H1 (cell line): ENCODE data around the gene ADGRB3. TPM values are rescaled to one million over a fixed set of nuclear protein-coding genes. Genes with fewer than 3 reads are reported as not detected.

Experiments used
- CTCF ChIA-PET: fragments of 300-600 bp; sonication (Branson Sonifier 250); formaldehyde crosslinking; loops from one replicate; lab custom pipeline; 2021; ENCODE audit not compliant: partially characterized antibody; lab: Charles Lee
- POLR2A ChIA-PET: fragments of 300-600 bp; sonication (Branson Sonifier 250); formaldehyde crosslinking; loops from one replicate; lab custom pipeline; 2021; ENCODE audit warnings: inconsistent platforms; ENCODE audit not compliant: partially characterized antibody; lab: Charles Lee
- DNase-seq, 2 experiments: peaks; one replicate each; pipeline versions ENCODE4 v3.0.0 to v3.0.0-alpha.2; 2010 to 2022; ENCODE audit warnings: low spot score in 2 of 2, low read depth in 1 of 2, mixed read lengths in 1 of 2
- FAIRE-seq: peaks from 2 replicates; lab custom pipeline; 2011; peaks lifted over from hg19 to GRCh38; lab: Jason Lieb, UNC
- H2AFZ ChIP-seq: 2 replicates; pipeline ENCODE4 v1.8.1; 2012; ENCODE audit warnings: low read length, inconsistent platforms
- H2AK5ac ChIP-seq: 2 replicates; pipeline ENCODE4 v1.6.1; 2013; ENCODE audit warnings: low read depth, low read length
- H2BK120ac ChIP-seq: replicated peaks from 2 replicates; pipeline ENCODE3; 2013; ENCODE audit warnings: low read depth, low read length, inconsistent platforms
- H2BK12ac ChIP-seq: 2 replicates; pipeline ENCODE4 v1.6.1; 2013; ENCODE audit warnings: low read depth, low read length
- H2BK15ac ChIP-seq: 2 replicates; pipeline ENCODE4 v1.6.1; 2013; ENCODE audit warnings: low read length
- H2BK20ac ChIP-seq: 2 replicates; pipeline ENCODE4 v1.6.1; 2013; ENCODE audit warnings: low read length
- H2BK5ac ChIP-seq: 2 replicates; pipeline ENCODE4 v1.6.1; 2013; ENCODE audit warnings: low read depth, low read length
- H3K14ac ChIP-seq: 2 replicates; pipeline ENCODE4 v1.6.1; 2013; ENCODE audit warnings: inconsistent platforms; ENCODE audit not compliant: insufficient read length
- H3K18ac ChIP-seq: 2 replicates; pipeline ENCODE4 v1.6.1; 2013; ENCODE audit warnings: low read length; ENCODE audit errors: extremely low read depth
- H3K23ac ChIP-seq: 2 replicates; pipeline ENCODE4 v1.6.1; 2013; ENCODE audit warnings: inconsistent platforms; ENCODE audit not compliant: insufficient read length
- H3K23me2 ChIP-seq: 2 replicates; pipeline ENCODE4 v1.6.1; 2013; ENCODE audit warnings: low read depth, low read length
- H3K27ac ChIP-seq: 2 replicates; pipeline ENCODE4 v1.6.1; 2011; ENCODE audit warnings: low read depth, low read length, inconsistent platforms
- H3K27me3 ChIP-seq, 4 experiments: replicated peaks in 1 of 4; 1 replicate in 1 of 4; 2 replicates in 3 of 4; pipeline versions ENCODE4 v1.6.1 to v1.8.1; 2011 to 2013; ENCODE audit warnings: low read length in 3 of 4, mild to moderate bottlenecking in 3 of 4, inconsistent platforms in 2 of 4, mixed read lengths in 2 of 4, moderate library complexity in 1 of 4; ENCODE audit not compliant: control insufficient read depth in 3 of 4, insufficient read depth in 3 of 4; ENCODE audit errors: extremely low read depth in 1 of 4
- H3K36me3 ChIP-seq, 4 experiments: 2 replicates each; pipeline versions ENCODE4 v1.6.1 to v1.8.1; 2011 to 2013; ENCODE audit warnings: mild to moderate bottlenecking in 4 of 4, low read length in 3 of 4, moderate library complexity in 2 of 4, control low read depth in 1 of 4, inconsistent platforms in 1 of 4; ENCODE audit not compliant: insufficient read depth in 4 of 4, control insufficient read depth in 2 of 4
- H3K4ac ChIP-seq: replicated peaks from 2 replicates; pipeline ENCODE3; 2013; ENCODE audit warnings: low read length, low read depth, mixed read lengths, inconsistent platforms; ENCODE audit not compliant: insufficient read length
- H3K4me1 ChIP-seq, 4 experiments: replicated peaks in 1 of 4; 1 replicate in 1 of 4; 2 replicates in 3 of 4; pipeline versions ENCODE4 v1.6.1 to v1.8.1; 2011 to 2013; ENCODE audit warnings: low read length in 3 of 4, inconsistent platforms in 2 of 4, mixed read lengths in 1 of 4; ENCODE audit not compliant: insufficient read depth in 4 of 4, control insufficient read depth in 3 of 4
- H3K4me2 ChIP-seq, 2 experiments: 2 replicates each; pipeline versions ENCODE4 v1.6.1 to v1.8.1; 2011 to 2013; ENCODE audit warnings: low read depth in 2 of 2, low read length in 2 of 2, control low read depth in 1 of 2, inconsistent platforms in 1 of 2, mild to moderate bottlenecking in 1 of 2; ENCODE audit not compliant: insufficient read depth in 1 of 2
- H3K4me3 ChIP-seq, 4 experiments: fragments of 200-600, 300-600 bp in 1 of 4; sonication (generic), shearing (Covaris generic), sonication (Bioruptor Twin) in 1 of 4; 2 replicates each; pipeline versions ENCODE4 v1.5.1 to v1.8.1; 2011 to 2016; ENCODE audit warnings: low read length in 4 of 4, low read depth in 3 of 4, control low read depth in 2 of 4, inconsistent platforms in 2 of 4, mild to moderate bottlenecking in 2 of 4, mixed read lengths in 1 of 4, moderate library complexity in 1 of 4; ENCODE audit not compliant: insufficient read depth in 2 of 4; ENCODE audit errors: extremely low read depth in 1 of 4
- H3K56ac ChIP-seq: replicated peaks from 2 replicates; pipeline ENCODE3; 2013; ENCODE audit warnings: low read depth, mild to moderate bottlenecking, mixed read lengths, low read length, inconsistent platforms; ENCODE audit not compliant: insufficient read length
- H3K79me1 ChIP-seq: 2 replicates; pipeline ENCODE4 v1.6.1; 2013; ENCODE audit warnings: low read depth, low read length, control low read depth
- H3K79me2 ChIP-seq, 2 experiments: 2 replicates each; pipeline versions ENCODE4 v1.6.1 to v1.8.1; 2012 to 2013; ENCODE audit warnings: low read length in 2 of 2, mild to moderate bottlenecking in 2 of 2, inconsistent platforms in 1 of 2; ENCODE audit not compliant: insufficient read depth in 2 of 2, control insufficient read depth in 1 of 2
- H3K9ac ChIP-seq, 4 experiments: replicated peaks in 1 of 4; 1 replicate in 1 of 4; 2 replicates in 3 of 4; pipeline versions ENCODE4 v1.6.1 to v1.8.1; 2011 to 2013; ENCODE audit warnings: low read depth in 3 of 4, low read length in 3 of 4, control low read depth in 2 of 4, mild to moderate bottlenecking in 2 of 4, moderate library complexity in 2 of 4, inconsistent platforms in 1 of 4; ENCODE audit errors: extremely low read depth in 1 of 4
- H3K9me3 ChIP-seq, 2 experiments: 2 replicates each; pipeline versions ENCODE4 v1.6.1 to v1.8.1; 2012 to 2013; ENCODE audit warnings: mild to moderate bottlenecking in 2 of 2, moderate library complexity in 2 of 2, control low read depth in 1 of 2, inconsistent platforms in 1 of 2, low read depth in 1 of 2, low read length in 1 of 2, mixed read lengths in 1 of 2; ENCODE audit not compliant: insufficient read depth in 2 of 2
- H4K20me1 ChIP-seq, 2 experiments: replicated peaks in 1 of 2; 2 replicates each; pipeline versions ENCODE3 to v1.8.1; 2011 to 2013; ENCODE audit warnings: inconsistent platforms in 2 of 2, low read length in 2 of 2, mild to moderate bottlenecking in 1 of 2; ENCODE audit not compliant: insufficient read depth in 2 of 2, control insufficient read depth in 1 of 2
- H4K5ac ChIP-seq: 2 replicates; pipeline ENCODE4 v1.6.1; 2013; ENCODE audit warnings: low read length, low read depth, mixed read lengths, inconsistent platforms; ENCODE audit not compliant: insufficient read length
- H4K8ac ChIP-seq: 2 replicates; pipeline ENCODE4 v1.8.0; 2013; ENCODE audit warnings: mild to moderate bottlenecking, moderate library complexity, low read length, inconsistent platforms; ENCODE audit not compliant: insufficient read depth; ENCODE audit errors: extremely low read depth
- H4K91ac ChIP-seq: replicated peaks from 2 replicates; pipeline ENCODE3; 2013; ENCODE audit warnings: low read length, mixed read lengths, inconsistent platforms; ENCODE audit not compliant: insufficient read length
- BRCA1 ChIP-seq: IDR thresholded peaks from 2 replicates; pipeline ENCODE4 v1.6.1; 2012; ENCODE audit warnings: low read depth, low read length, improper control_type of control experiment
- CHD2 ChIP-seq: IDR thresholded peaks from 2 replicates; pipeline ENCODE4 v1.6.1; 2012; ENCODE audit warnings: low read length, improper control_type of control experiment
- FOSL1 ChIP-seq: IDR thresholded peaks from 2 replicates; pipeline ENCODE4 v1.6.1; 2011; ENCODE audit warnings: mild to moderate bottlenecking, low read depth, low read length, moderate library complexity; ENCODE audit not compliant: insufficient read depth
- KDM1A ChIP-seq: fragments of 200-600, 300-600 bp; sonication (generic); IDR thresholded peaks from 2 replicates; pipeline ENCODE4 v1.7.1; 2016; ENCODE audit warnings: mild to moderate bottlenecking, low read length, borderline replicate concordance
- SP4 ChIP-seq: IDR thresholded peaks from 2 replicates; pipeline ENCODE4 v1.6.1; 2012; ENCODE audit warnings: low read length, inconsistent platforms
- SRF ChIP-seq: IDR thresholded peaks from 2 replicates; pipeline ENCODE4 v1.6.1; 2011; ENCODE audit warnings: mild to moderate bottlenecking, low read depth, low read length, moderate library complexity
- SUZ12 ChIP-seq: fragments of 200-600 bp; sonication (generic); IDR thresholded peaks from 2 replicates; pipeline ENCODE4 v1.6.1; 2012; ENCODE audit warnings: mild to moderate bottlenecking, inconsistent platforms, low read length, moderate library complexity, mixed read lengths
- TAF7 ChIP-seq: optimal IDR thresholded peaks from 2 replicates; pipeline ENCODE3; 2011; ENCODE audit warnings: low read depth, mild to moderate bottlenecking, inconsistent platforms, low read length, moderate library complexity, borderline replicate concordance
- TBP ChIP-seq: IDR thresholded peaks from 2 replicates; pipeline ENCODE4 v1.6.1; 2011; ENCODE audit warnings: low read depth, low read length, improper control_type of control experiment
- WGBS, 2 experiments: shearing (Covaris generic) in 1 of 2; methylation state at CpG; one replicate each; pipeline versions ENCODE4 v1.1.6 to v1.1.7; 2013 to 2015; ENCODE audit warnings: low lambda C conversion rate in 2 of 2, mixed read lengths in 2 of 2, inconsistent platforms in 1 of 2, low coverage in 1 of 2, missing lambda C conversion rate in 1 of 2; ENCODE audit not compliant: insufficient replicate concordance in 2 of 2, insufficient coverage in 1 of 2, insufficient read length in 1 of 2; ENCODE audit errors: extremely low coverage in 1 of 2, missing lambda C conversion rate in 1 of 2; 5-methylcytosine and 5-hydroxymethylcytosine counted together
- polyA plus RNA-seq, 7 experiments: library from polyadenylated mRNA; depleted of rRNA in 3 of 7; stranded (reverse) in 5 of 7; unstranded in 2 of 7; fragments of >200 nt in 5 of 7; fragments of 200-250 nt in 2 of 7; gene quantifications; 1 replicate in 5 of 7; 2 replicates in 1 of 7; 4 replicates in 1 of 7; pipeline versions ENCODE4 v1.2.1 to v1.2.3, GENCODE V29; 2011 to 2013; ENCODE audit warnings: missing spikeins in 2 of 7, mixed read lengths in 2 of 7
- total RNA-seq: library from RNA; stranded (reverse); fragmentation: NEBNext Ultra II Directional; extraction: Animal tissue kit (Norgen Biotek cat#: 25700); gene quantifications from 2 replicates; pipeline ENCODE4 v1.2.1, GENCODE V29; 2021

ADGRB3 gene
- total and polyA plus RNA-seq, 2 of the 8 experiments (the other 6 are each of a cell fraction or from before 2014, with no cell fraction given) = 0.35 to 1.2 TPM

DNA sequence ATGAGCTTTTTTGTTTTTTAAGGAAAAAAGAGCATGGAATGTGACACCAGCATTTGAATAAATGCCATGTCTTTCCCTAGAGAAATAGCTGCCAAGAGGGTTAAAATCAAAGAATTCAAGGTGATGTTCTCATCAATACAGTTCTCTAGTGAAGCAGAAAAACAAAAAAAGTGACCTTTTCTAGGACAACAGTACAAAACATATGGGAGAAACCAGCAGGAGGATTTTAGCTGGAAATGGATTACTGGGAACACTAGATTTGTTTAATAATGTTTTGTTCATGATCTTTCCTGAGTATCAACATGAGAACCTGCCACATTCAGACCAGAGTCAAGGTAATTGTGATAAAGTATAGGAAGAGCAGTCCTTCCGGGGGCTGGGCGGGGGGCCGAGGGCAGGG, 789.5 kb downstream of the ADGRB3 start:
- Histone ChIP-seq H2BK5ac (no peak overlapping the region), H2BK20ac (no peak overlapping the region), H2BK15ac (no peak overlapping the region), H2BK12ac (no peak overlapping the region), H3K9ac (no peak overlapping the region), H4K8ac (no peak overlapping the region), H3K36me3 (no peaks in the 10 kb centered on the region), H2AK5ac (no peak overlapping the region), H3K4ac (no peak overlapping the region), H3K79me1 (no peaks in the 10 kb centered on the region), H3K27ac (no peak overlapping the region), H4K5ac (no peak overlapping the region), H3K79me2 (no peaks in the 10 kb centered on the region), H3K23ac (no peak overlapping the region), H4K20me1 (no peaks in the 10 kb centered on the region), H3K4me2 (no peak overlapping the region), H2BK120ac (no peak overlapping the region), H3K4me1 (no peaks in the 10 kb centered on the region), H3K9me3 (no peaks in the 10 kb centered on the region), H3K18ac (no peak overlapping the region), H2AFZ (0 out of 2 replicates have a peak overlapping the region, but pooled peaks have one; percentile 66), H3K23me2 (no peaks in the 10 kb centered on the region), H3K4me3 (no peak overlapping the region), H3K27me3 (peaks cover 0 to 1% (median 0%) of the 10 kb centered on the region in 4 experiments; a peak in 1 of 7 replicates), H4K91ac (no peak overlapping the region), H3K14ac (no peak overlapping the region), H3K56ac (no peak overlapping the region)
- FAIRE-seq (no peak), DNase-seq (no peak)
- no peak for TF ChIP-seq BRCA1
- TF ChIP-seq SRF = no peak
- no peak for TF ChIP-seq TAF7
- TF ChIP-seq SP4 = no peak
- TF ChIP-seq SUZ12 = no peak
- TF ChIP-seq TBP = no peak
- no peak for TF ChIP-seq FOSL1
- no peak for TF ChIP-seq KDM1A
- no peak for TF ChIP-seq CHD2
- CTCF ChIA-PET = no interaction called here
- POLR2A ChIA-PET = no interaction called here
- WGBS, 2 experiments = 60% methylated on average over 3 of the region's 3 CpGs; no CpG with 5 or more reads in 1 of the 2 experiments
